GM19463 (cell line): ENCODE results near the gene NRXN3.

Experiments used
- ATAC-seq: cut with Tn5 transposase; IDR thresholded peaks from one replicate; pipeline ENCODE4 v1.9.1; 2021; ENCODE audit warnings: mild to moderate bottlenecking, moderate library complexity; ENCODE audit not compliant: unreplicated experiment

Gene NRXN3

DNA sequence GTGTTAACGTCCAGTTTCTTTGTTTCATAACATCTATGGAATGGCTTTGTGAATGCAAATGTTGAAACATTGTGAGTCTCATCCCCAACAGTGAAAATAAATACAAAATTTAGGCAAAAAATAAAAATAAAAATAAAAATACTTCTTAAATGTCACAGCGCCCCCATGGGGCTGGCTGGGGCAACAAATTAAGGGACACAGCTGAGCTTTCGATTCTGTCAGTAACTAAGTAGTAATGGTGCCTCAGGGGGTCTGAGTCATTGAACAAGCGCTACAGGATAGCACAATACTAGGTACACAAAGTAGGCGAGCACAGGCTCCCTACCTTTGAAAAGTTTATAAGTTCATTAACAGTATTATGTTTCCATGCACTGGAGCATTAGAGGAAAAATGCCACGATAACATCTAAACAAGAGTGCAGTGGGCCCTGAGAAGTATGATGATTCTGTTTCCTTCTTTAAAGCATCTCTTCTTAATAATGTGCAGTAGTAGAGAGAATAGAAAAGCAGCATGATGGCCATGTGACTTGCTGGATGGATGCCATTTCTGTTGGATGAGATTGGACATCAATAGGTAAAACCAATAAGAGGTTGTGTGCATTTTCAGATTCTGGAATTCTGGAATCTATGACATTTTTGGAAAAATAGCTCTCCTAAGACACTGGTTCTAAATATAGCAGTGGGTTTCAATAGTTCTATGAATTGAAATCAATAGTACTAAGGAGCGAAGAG lies 1374.0 kb downstream of the NRXN3 start:
- no peak for ATAC-seq

DNA sequence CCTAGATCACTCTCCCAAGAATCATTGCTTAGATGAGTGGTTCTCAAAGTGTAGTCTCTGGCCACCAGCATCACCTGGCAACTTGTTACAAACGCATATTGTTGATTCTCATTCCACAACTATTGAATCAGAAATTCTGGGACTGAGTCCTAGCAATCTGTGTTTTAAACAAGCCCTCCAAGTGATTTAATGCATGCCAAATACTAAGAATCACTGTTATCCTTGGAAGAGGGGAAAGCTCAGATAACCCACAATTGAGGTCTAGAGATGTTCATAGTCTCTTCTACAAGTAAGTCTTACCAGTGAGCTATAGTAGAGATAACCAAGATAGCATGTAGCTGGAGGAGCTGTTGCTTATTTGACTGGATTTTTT lies 1374.5 kb downstream of the NRXN3 start:
- no peak for ATAC-seq

DNA sequence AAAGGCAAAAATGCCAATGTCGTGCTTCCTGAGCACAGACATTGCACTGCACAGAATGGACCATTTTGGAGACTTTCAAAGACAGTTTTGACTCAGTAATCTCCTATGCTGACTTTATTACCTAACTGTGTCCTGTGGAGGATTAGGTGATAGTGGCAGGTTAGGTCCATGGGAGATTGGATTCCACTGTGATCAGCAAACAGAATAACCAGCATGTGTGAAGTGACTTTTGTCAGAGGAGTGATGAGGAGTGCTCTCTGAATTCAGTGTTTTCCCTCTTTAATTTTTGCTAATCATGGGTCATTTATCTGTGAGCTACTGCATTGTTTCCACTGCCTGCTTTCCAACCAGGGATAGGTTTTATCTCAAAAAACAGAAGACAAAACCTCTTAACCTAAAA lies 1378.7 kb downstream of the NRXN3 start:
- no peak for ATAC-seq

DNA sequence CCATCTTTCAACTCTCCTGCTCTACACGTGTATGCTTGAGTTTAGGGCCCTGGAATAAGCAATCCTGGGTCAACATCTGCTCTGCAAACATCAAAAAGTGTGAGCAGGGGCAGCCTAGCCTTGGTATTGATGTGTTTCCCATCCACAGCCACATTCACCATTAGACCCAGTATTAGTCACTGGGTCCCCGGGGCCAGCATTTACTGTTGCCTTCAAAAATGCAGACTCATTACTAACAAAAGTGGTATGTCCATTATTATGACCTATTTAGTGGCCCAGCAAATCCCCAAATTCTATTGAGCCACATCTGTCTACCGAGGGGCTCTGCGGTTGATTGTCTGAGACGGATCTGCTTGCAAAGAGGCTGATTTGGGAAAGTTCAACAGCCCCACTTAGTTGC lies 1379.3 kb downstream of the NRXN3 start:
- ATAC-seq, result no peak

DNA sequence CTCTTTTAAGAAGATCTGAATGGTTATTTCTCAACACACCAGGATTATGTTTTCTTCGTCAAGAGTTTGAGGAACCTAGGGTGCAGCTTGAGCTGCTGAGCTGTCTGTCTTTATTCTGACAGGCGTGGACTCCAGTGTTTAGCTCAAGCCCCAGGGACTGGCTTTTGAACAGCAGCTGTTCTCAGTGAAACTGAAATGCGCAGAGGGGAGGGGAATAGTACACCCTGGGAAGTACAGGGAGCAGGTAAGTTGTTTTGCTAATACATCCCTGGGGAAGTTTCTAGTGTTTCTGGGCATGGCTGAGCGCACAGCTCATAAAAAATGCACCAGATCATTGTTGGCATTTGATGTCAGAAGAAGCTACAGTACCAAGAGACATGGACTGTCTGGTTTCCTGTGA lies 1381.3 kb downstream of the NRXN3 start:
- no peak for ATAC-seq

DNA sequence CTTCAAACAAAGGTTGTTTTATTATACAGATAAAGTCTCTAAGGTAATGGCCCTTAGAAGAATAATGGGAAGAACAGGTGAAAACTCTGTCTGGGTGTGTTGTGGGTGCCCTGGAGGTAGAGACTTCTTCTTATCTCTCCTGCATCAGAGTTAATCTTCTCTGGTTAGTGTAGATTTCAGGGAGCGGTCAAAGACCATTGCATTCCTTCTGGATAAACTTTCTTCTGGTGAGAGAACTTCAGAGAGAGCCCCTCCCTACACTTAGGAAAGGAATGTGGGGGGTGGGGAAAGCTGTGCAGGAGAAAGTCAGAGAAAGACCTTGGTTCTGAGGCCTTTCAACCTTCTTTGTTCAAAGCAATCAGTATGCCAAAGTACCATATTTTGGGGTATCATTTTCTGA lies 1382.6 kb downstream of the NRXN3 start:
- ATAC-seq, result no peak

DNA sequence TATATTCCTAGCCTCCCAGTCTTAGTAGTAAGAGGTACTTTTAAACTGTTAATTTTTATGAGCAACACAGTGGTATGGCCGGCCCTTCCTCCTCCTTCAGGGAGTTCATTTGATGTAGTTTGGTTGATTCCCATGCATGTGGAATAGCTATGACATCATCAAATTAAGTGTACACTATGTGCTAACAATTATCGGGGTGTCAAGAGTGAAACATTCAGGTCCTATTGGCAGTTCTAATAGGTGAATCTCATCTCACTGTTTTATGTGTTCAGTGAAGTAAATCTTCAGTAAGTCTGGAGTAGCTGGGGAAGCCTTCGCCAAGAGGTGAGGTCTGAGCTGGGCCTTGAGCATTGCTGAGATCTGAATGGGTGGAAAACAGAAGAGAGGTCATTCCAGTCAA lies 1384.6 kb downstream of the NRXN3 start:
- no peak for ATAC-seq

DNA sequence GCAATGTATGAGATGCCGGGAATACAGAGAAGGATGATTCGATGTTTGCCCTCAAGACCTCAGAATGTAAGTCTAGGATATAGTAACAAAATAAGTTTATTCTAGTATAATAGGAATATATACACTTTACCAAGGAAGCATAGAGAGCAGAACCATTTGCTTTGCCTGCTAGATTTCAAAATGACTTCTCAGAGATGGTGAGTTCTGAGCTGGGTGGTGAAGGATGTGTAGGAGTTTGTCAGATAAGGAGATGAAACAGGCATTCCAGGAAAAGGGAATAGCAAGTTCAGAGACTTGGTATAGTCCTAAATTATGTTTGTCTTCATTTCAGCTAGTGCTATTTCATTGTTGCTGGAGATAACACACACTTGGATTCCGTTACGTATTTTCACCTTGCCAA lies 1385.3 kb downstream of the NRXN3 start:
- ATAC-seq, result no peak

DNA sequence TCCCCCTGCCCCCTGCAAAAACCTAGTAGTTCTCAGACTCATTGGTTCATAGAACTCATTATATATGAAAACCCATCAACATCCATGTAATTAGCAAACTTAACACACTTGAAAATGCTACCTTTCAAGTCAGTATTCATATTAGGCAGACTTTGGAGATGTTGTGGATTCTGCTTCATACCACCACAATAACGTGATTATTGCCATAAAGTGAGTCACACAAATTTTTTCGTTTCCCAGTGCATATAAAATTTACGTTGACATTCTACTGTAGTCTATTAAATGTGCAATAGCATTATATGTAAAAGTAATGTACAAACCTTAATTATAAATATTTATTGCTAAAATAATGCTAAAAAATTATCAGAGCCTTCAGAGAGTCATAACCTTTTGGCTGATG lies 1387.1 kb downstream of the NRXN3 start:
- no peak for ATAC-seq

DNA sequence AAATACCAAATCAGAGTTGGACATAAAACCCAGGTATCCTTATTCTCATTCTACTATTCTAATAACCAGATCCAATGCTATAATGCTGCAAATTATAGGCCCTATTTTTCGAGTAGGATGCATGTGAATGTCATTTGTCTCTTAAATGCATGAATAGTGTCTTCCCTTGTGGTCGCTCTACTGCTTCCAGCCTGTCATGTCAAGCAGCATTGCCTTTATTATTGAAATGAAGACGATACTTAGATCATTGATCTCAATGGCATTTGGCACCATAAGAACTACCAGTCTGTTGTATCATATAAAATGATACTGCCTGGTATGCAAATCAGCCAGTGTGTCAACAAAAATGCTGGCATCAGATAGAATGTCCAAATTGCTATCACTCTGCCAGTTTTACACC lies 1392.0 kb downstream of the NRXN3 start:
- ATAC-seq, result no peak

DNA sequence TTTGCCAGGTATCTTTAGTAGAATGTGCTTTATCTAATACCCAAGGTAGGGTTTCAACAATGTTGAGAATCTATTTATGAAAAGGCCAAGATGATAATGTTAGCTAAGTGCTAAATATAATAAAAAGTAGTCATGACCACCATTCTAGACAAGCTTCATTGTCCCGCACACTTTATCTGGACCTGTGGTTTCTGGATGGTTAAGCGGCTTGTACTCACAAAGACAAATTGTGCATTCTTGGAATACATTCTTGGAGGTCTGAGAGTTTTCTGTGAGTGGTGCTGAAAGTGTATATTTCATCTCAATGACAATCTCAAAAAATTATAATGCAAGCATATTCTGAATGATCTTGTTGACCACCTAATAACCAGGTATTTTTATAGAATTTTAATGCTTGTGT lies 1394.2 kb downstream of the NRXN3 start:
- ATAC-seq, result no peak

DNA sequence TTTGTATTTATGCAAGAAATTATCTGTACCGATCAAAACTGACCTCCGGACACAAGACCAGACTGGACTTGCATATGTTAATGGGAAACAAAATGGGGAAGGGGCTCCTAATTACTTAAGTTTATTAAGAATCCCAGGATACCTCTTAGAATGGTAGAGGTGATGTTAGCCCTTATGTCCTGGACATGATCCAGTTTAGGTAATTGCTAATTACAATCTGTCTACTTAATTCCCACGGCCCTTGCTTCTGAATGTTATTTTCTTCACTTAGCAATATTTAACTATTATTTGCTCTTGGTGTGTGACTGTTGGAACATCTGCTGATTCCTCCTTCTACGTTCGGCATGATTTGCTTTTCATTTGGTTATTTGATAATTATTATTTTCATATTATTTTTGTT lies 1397.1 kb downstream of the NRXN3 start:
- no peak for ATAC-seq

DNA sequence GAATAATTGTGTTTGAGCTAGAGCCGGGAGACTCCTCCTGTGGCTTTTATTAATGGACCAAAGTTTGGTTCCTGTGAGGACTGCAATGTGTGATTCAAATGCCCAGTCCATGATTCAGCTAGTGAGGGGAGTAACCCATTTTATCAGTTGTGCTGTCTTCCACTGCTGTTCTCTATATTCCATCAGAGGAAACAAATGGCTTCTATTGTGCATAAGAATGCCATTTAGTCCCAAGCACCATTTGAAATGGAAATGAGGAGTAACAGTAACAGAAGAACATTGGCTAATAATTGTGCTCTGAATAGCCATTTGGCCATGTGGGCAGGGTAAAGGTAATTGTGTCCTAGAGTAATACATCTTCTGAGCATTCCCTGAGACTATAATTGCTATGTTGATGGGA lies 1398.4 kb downstream of the NRXN3 start:
- ATAC-seq, result no peak

DNA sequence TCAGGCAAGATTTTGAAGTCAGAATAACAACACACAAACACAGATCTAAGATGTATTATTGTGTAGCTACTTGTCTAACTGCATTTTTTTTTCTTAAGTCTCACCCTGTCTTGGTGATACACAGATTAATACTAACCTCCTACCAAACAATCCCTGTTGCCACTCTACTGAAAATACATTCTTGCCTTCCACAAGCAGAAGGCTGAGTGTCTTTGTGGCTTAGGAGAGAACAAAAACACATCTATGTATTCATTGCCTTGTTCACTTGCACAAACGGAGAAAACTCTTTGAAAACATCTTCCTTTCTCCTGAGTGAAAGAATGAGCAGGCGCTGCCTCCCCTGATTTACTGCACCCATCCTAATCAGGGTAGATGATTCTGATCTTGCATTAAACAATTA lies 1398.9 kb downstream of the NRXN3 start:
- ATAC-seq, result no peak

DNA sequence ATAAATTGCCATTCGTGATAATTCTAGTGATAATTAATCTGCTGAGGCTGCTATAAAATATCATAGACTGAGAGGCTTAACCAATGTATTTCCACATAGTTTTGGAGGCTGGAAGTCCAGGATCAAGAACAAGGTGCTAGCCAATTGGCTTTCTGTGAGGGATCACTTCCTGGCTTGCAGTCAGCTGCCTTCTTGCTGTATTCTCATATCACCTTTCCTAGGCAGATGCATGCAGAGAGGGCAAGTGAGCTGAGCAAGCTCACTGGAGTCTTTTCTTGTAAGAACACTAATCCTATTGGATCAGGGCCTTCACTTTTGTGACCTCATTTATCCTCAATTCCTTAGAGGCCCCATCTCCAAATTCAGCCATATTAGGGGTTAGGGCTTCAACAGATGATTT lies 1400.5 kb downstream of the NRXN3 start:
- no peak for ATAC-seq

DNA sequence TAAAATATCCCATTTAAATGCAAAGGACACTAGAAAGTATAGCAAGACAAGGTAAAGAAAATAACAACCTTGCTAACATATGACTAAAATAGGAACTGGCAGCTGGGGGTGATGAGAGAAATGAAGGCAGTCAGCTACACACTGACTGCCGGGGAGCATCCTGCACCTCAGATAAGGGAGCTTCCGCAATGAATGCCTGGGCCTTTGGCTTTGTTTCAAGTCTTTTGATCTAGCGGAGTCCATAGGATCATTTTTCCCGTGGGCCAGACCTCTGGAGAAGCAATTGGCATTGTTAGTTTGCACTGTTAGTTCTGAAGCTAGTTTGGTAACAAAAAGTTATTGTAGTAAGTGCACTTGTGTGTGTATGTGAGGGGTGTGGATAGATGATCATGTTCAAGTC lies 1401.2 kb downstream of the NRXN3 start:
- no peak for ATAC-seq

DNA sequence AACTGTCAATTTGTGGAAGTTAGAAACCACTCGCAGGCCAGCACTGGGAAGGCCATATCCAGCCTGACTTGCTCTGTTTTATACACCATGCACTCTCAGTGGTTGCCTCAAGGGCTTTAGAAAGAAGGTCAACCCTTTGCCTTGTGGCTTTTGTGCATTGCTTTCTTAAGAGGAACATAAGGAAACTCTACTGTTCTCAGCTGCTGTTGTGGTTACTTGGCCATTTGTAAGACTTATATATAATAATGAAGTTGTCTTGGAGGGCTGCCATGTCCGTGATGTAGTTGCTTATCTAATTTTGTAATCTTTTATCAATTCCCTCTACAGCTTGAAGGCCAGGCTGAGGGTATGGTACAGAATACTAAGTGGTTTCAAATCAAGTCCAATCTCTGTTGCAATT lies 1403.3 kb downstream of the NRXN3 start:
- no peak for ATAC-seq

DNA sequence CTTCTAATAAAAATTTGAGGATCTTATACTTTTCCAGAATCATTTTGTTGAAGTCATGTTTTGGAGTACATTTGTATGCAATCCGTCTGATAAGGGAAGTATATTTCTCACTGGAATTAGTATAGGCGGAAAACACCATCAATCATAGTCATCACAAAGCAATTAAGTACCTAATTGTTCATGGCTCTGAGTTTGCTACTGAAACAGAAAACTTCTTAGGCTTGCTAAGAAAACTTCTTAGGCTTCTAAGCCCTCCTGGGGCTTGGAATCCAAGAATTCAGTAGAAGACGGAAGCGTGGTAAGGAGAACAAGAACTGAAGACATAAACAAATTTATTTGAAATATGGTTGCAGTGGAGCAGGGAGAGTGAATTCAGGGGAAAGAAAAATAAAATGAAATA lies 1404.9 kb downstream of the NRXN3 start:
- no peak for ATAC-seq

DNA sequence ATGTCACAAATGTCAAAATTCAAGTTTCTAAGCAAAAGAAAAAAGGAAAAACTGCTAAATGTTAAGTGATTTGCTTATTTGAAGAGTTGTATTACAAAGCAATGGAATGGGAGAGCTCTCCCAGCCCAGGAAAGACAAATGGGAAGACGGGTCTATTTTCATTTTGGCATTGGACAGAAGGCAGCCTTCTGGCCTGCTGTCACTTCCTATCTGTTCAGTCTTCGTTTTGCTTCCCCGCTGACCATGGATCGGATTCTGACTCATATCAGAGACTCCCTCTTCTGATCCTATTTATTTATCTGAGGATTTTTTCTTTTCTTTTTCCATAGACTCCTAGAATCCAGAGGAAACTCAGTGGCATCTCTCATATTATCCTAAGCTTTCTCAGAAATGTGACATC lies 1406.3 kb downstream of the NRXN3 start:
- no peak for ATAC-seq

DNA sequence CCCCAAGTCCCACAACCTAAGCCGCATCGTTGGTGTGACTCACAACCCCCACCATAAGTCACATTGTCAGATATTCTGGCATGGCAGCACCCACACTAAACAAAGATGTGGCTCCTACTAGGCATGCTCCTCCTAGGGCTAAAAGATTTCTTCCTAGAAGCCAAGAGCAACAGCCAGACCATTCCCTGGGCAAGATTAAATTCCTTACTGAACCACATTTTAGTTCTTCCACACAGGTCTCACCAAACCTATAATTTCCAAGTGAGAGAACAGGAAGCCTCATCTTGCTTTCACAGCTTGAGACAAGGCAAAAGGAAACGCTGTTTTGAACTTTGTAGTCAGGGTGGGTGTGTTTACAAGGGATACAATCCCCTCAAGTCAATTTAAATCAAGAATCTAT lies 1408.3 kb downstream of the NRXN3 start:
- no peak for ATAC-seq

DNA sequence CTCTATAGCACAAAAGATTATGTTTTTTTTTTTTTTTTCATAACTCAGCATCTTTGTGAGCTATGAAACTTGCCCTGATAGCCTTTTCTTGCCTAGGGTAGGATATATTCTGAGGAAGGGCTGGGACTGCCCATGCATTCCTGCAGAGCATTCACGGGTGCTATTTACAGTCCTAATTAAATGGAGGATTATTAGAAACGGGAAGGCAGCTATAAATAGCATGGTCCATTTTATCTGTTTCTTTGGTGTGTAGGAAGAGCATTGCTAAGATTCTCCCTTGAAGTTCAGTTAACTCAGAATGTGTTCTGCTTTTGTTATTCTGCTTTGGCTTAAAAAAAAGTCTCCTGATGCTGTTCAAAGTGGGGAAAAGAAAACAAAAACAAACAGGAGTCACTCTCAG lies 1410.2 kb downstream of the NRXN3 start:
- ATAC-seq, result no peak

DNA sequence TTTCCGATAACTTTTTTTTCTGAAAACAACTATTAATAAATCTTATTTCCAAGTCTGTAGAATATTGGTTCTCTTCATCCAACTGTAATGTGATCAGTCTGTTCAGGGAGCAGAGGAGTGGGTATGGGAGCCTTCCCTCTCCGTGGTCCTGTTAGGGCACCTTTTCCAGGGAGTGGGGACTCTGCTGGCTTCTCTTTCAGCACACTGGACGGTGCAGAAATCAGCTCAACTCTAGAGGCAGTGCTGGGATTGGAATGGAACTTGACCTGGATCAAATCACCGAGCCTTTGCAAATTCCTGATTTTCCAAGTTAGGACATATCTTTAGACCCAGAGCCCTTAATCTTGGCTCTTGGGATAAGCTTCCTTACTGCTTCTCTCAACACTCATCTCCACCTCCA lies 1410.7 kb downstream of the NRXN3 start:
- no peak for ATAC-seq

DNA sequence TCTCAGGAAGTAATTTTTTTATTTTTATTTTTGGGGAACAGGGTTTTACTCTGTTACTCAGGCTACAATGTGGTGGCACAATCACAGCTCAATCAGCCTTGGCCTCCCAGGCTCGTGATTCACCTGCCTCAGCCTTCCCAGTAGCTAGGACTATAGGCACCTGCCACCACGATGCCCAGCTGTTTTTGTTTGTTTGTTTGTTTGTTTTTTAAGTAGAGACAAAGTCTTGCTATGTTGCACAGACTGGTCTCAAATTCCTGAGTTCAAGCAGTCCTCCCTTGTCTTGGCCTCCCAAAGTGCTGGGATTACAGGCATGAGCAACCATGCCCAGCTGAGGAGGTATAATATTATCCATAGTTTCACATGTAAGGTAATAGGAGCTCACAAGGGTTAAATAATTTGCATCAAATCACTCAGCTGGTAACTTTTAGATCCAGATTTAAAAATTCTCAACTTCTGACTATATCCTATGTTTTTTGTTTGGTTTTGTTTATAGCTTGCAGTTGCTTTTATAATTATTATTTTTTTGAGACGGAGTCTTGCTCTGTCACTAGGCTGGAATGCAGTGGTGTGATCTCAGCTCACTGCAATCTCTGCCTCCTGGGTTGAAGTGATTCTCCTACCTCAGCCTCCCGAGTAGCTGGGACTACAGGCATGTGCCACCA lies 1411.9 kb downstream of the NRXN3 start:
- ATAC-seq, result no peak
